ENCODE data around the gene ADARB1. TPM values are rescaled to one million over a fixed set of nuclear protein-coding genes. Genes with fewer than 3 reads are reported as not detected.

The ADARB1 gene
- polyA plus RNA-seq, 3 donors = 0.40 to 2.6 (median 1.0) TPM

GRCh38 chr21:45175326-45176095 is 101.1 kb downstream of the ADARB1 start:
- Mint-ChIP-seq H3K27me3 (ENCODE audit: low read depth in 3 of 3) (peaks cover 0 to 1% (median 0%) of the 10 kb centered on the region in 3 donors), H3K9me3 (no peaks in the 10 kb centered on the region), H3K4me3 (no peak overlapping the region), H3K27ac (no peak overlapping the region), H3K36me3 (peaks cover 10 to 20% of the 10 kb centered on the region in 2 donors), H3K4me1 (no peaks in the 10 kb centered on the region)
- no peak overlapping the region for H3K9ac ChIP-seq (ENCODE audit: insufficient read depth, low read length, poor library complexity, severe bottlenecking)
- no peak overlapping the region for H3K4me3 ChIP-seq (replicated peaks in 1 of 3; ENCODE audit: low read depth in 2 of 3, low read length in 3 of 3)
- peaks cover 2 to 4% of the 10 kb centered on the region in 2 donors for H3K36me3 ChIP-seq (replicated peaks in 1 of 2; ENCODE audit: control insufficient read depth in 1 of 2, insufficient read depth in 2 of 2, low read length in 2 of 2)
- no peak overlapping the region for H2AFZ ChIP-seq (ENCODE audit: insufficient read depth, low read depth, low read length, poor library complexity, severe bottlenecking)
- no peak overlapping the region for H3K4me2 ChIP-seq (replicated peaks; ENCODE audit: extremely low read depth, low read length, poor library complexity, severe bottlenecking)
- TF ChIP-seq CTCF (IDR thresholded peaks at IDR 0.05) = no peak
- H3K27ac ChIP-seq (ENCODE audit: low read depth in 1 of 2, low read length in 2 of 2) = no peak overlapping the region
- H3K9me3 ChIP-seq (replicated peaks in 1 of 2; ENCODE audit: control insufficient read depth in 1 of 2, insufficient read depth in 1 of 2, low read length in 2 of 2) = no peaks in the 10 kb centered on the region
- DNase-seq = no peak
- no peaks in the 10 kb centered on the region for H3K4me1 ChIP-seq (ENCODE audit: control insufficient read depth in 1 of 2, insufficient read depth in 2 of 2, low read length in 2 of 2)
- H3K27me3 ChIP-seq (ENCODE audit: control insufficient read depth in 2 of 2, insufficient read depth in 2 of 2, low read length in 2 of 2) = no peaks in the 10 kb centered on the region
- no peaks in the 10 kb centered on the region for H3K79me2 ChIP-seq (ENCODE audit: insufficient read depth, low read length)
- intact Hi-C loops (cut with micrococcal nuclease) = no loop called here
- WGBS (ENCODE audit: insufficient coverage) = 97% methylated on average over 12 of the region's 12 CpGs
- H4K20me1 ChIP-seq (ENCODE audit: insufficient read depth, low read length) = no peaks in the 10 kb centered on the region

- Mint-ChIP-seq H3K4me3 (no peak overlapping the region), H3K4me1 (no peaks in the 10 kb centered on the region), H3K36me3 (peaks cover 10 to 20% of the 10 kb centered on the region in 2 donors), H3K9me3 (no peaks in the 10 kb centered on the region), H3K27me3 (ENCODE audit: low read depth in 3 of 3) (peaks cover 0 to 1% (median 0%) of the 10 kb centered on the region in 3 donors), H3K27ac (no peak overlapping the region)
- no peak overlapping the region for H3K9ac ChIP-seq (ENCODE audit: insufficient read depth, low read length, poor library complexity, severe bottlenecking)
- H3K27ac ChIP-seq (ENCODE audit: low read depth in 1 of 2, low read length in 2 of 2) = no peak overlapping the region
- no peaks in the 10 kb centered on the region for H4K20me1 ChIP-seq (ENCODE audit: insufficient read depth, low read length)
- no peak for DNase-seq
- H2AFZ ChIP-seq (ENCODE audit: insufficient read depth, low read depth, low read length, poor library complexity, severe bottlenecking) = no peak overlapping the region
- H3K4me2 ChIP-seq (replicated peaks; ENCODE audit: extremely low read depth, low read length, poor library complexity, severe bottlenecking) = no peak overlapping the region
- no peak for TF ChIP-seq CTCF (IDR thresholded peaks at IDR 0.05)
- intact Hi-C loops (cut with micrococcal nuclease) = no loop called here
- no peaks in the 10 kb centered on the region for H3K27me3 ChIP-seq (ENCODE audit: control insufficient read depth in 2 of 2, insufficient read depth in 2 of 2, low read length in 2 of 2)
- H3K9me3 ChIP-seq (replicated peaks in 1 of 2; ENCODE audit: control insufficient read depth in 1 of 2, insufficient read depth in 1 of 2, low read length in 2 of 2) = no peaks in the 10 kb centered on the region
- 94% methylated on average over 12 of the region's 16 CpGs for WGBS (ENCODE audit: insufficient coverage)
- H3K79me2 ChIP-seq (ENCODE audit: insufficient read depth, low read length) = no peaks in the 10 kb centered on the region
- H3K4me1 ChIP-seq (ENCODE audit: control insufficient read depth in 1 of 2, insufficient read depth in 2 of 2, low read length in 2 of 2) = no peaks in the 10 kb centered on the region
- H3K4me3 ChIP-seq (replicated peaks in 1 of 3; ENCODE audit: low read depth in 2 of 3, low read length in 3 of 3) = no peak overlapping the region
- peaks cover 2 to 4% of the 10 kb centered on the region in 2 donors for H3K36me3 ChIP-seq (replicated peaks in 1 of 2; ENCODE audit: control insufficient read depth in 1 of 2, insufficient read depth in 2 of 2, low read length in 2 of 2)
Observed at GRCh38 chr21:45176141-45176540, 101.8 kb downstream of the ADARB1 start.

Data from CD14-positive monocyte (primary cell).